Smooth muscle cell (in vitro differentiated cells): ENCODE measurements around the gene EGLN3. TPM values are rescaled to one million over a fixed set of nuclear protein-coding genes. Genes with fewer than 3 reads are reported as not detected.

Source experiments
- DNase-seq: peaks from one replicate; lab custom pipeline; 2025; ENCODE audit not compliant: unreplicated experiment; lab: John Stamatoyannopoulos, UW
- H2AFZ ChIP-seq: fragments of 200-600 bp; sonication (generic); 2 replicates; pipeline ENCODE4 v1.6.0; 2016; ENCODE audit warnings: antibody characterized with exemption, low read depth, mild to moderate bottlenecking
- H3F3A ChIP-seq: fragments of 200-600 bp; sonication (generic); 2 replicates; pipeline ENCODE4 v1.6.0; 2017; ENCODE audit warnings: antibody characterized with exemption, low read depth
- H3K27ac ChIP-seq: fragments of 200-600 bp; sonication (generic); 2 replicates; pipeline ENCODE4 v1.5.1; 2016; ENCODE audit warnings: low read depth, mild to moderate bottlenecking
- H3K27me3 ChIP-seq: fragments of 200-600 bp; sonication (generic); 2 replicates; pipeline ENCODE4 v1.6.1; 2016; ENCODE audit warnings: low read depth, mild to moderate bottlenecking
- H3K36me3 ChIP-seq: fragments of 200-600 bp; sonication (generic); 2 replicates; pipeline ENCODE4 v1.5.1; 2016; ENCODE audit warnings: low read depth
- H3K4me1 ChIP-seq: fragments of 200-600 bp; sonication (generic); 2 replicates; pipeline ENCODE4 v1.5.1; 2016; ENCODE audit warnings: low read depth
- H3K4me2 ChIP-seq: fragments of 200-600 bp; sonication (generic); 2 replicates; pipeline ENCODE4 v1.6.0; 2016; ENCODE audit warnings: mild to moderate bottlenecking
- H3K4me3 ChIP-seq: fragments of 200-600 bp; sonication (generic); 2 replicates; pipeline ENCODE4 v1.5.1; 2016; ENCODE audit warnings: mild to moderate bottlenecking
- H3K79me2 ChIP-seq: fragments of 200-600 bp; sonication (generic); 2 replicates; pipeline ENCODE4 v1.6.0; 2016; ENCODE audit warnings: low read depth, mild to moderate bottlenecking
- H3K9ac ChIP-seq: fragments of 200-600 bp; sonication (generic); 2 replicates; pipeline ENCODE4 v1.6.0; 2016; ENCODE audit warnings: low read depth
- H3K9me3 ChIP-seq: fragments of 200-600 bp; sonication (generic); replicated peaks from 2 replicates; pipeline ENCODE4 v1.5.1; 2016; ENCODE audit warnings: low read depth
- H4K20me1 ChIP-seq: fragments of 200-600 bp; sonication (generic); 2 replicates; pipeline ENCODE4 v1.6.0; 2016; ENCODE audit warnings: low read depth
- CTCF ChIP-seq: fragments of 200-600 bp; sonication (generic); IDR thresholded peaks from 2 replicates; pipeline ENCODE4 v1.5.1; 2017; ENCODE audit warnings: borderline replicate concordance, mild to moderate bottlenecking, antibody characterized with exemption; ENCODE audit not compliant: insufficient read depth, poor library complexity, severe bottlenecking
- WGBS: methylation state at CpG from one replicate; pipeline ENCODE4 v1.1.7; 2016; ENCODE audit warnings: low lambda C conversion rate; 5-methylcytosine and 5-hydroxymethylcytosine counted together
- polyA plus RNA-seq: library from polyadenylated mRNA; unstranded; fragments of >200 nt; fragmentation: Nextera tagmentation; extraction: Ambion mirVana; gene quantifications from 2 replicates; pipeline ENCODE4 v1.2.1, GENCODE V29; 2016
- total RNA-seq: library from RNA; depleted of rRNA; stranded (reverse); fragments of >200 nt; gene quantifications from 2 replicates; pipeline ENCODE4 v1.2.3, GENCODE V29; 2014

EGLN3 gene
- total and polyA plus RNA-seq, 2 experiments from 2014 or later, result 127 to 146 TPM

- H3K27me3 ChIP-seq, result no peaks in the 10 kb centered on the region
- no peak for TF ChIP-seq CTCF
- no peak overlapping the region for H3K4me3 ChIP-seq
- no peak overlapping the region for H3K4me2 ChIP-seq
- H2AFZ ChIP-seq, result no peak overlapping the region
- no peak for DNase-seq
- no peaks in the 10 kb centered on the region for H3F3A ChIP-seq
- H3K9ac ChIP-seq, result no peak overlapping the region
- H3K36me3 ChIP-seq, result no peaks in the 10 kb centered on the region
- no peak overlapping the region for H3K27ac ChIP-seq
- H4K20me1 ChIP-seq, result no peaks in the 10 kb centered on the region
- no peaks in the 10 kb centered on the region for H3K79me2 ChIP-seq
- no peaks in the 10 kb centered on the region for H3K4me1 ChIP-seq
- no peaks in the 10 kb centered on the region for H3K9me3 ChIP-seq
- 83% methylated on average over 2 of the region's 2 CpGs for WGBS
Observed at GRCh38 chr14:33884916-33885315, 66.0 kb downstream of the EGLN3 start.

- Histone ChIP-seq H3K9me3 (peaks cover 7% of the 10 kb centered on the region), H3K27ac (no peak overlapping the region), H3K9ac (no peak overlapping the region), H2AFZ (no peak overlapping the region), H3K27me3 (no peaks in the 10 kb centered on the region), H3K36me3 (peaks cover 9% of the 10 kb centered on the region), H3K4me3 (no peak overlapping the region), H4K20me1 (no peaks in the 10 kb centered on the region), H3K4me2 (no peak overlapping the region), H3F3A (no peaks in the 10 kb centered on the region), H3K79me2 (no peaks in the 10 kb centered on the region), H3K4me1 (no peaks in the 10 kb centered on the region)
- no peak for TF ChIP-seq CTCF
- WGBS, result 92% methylated on average over 1 of the region's 1 CpG
- no peak for DNase-seq
Observed at GRCh38 chr14:33880330-33880729, 70.5 kb downstream of the EGLN3 start.

GRCh38 chr14:33879684-33880286, 71.1 kb downstream of the EGLN3 start:
- 95% methylated on average over 3 of the region's 3 CpGs for WGBS
- Histone ChIP-seq H3K4me1 (no peaks in the 10 kb centered on the region), H3K9me3 (peaks cover 10% of the 10 kb centered on the region), H3K27me3 (no peaks in the 10 kb centered on the region), H3K36me3 (peaks cover 11% of the 10 kb centered on the region), H3K9ac (no peak overlapping the region), H3K27ac (no peak overlapping the region), H3K4me3 (no peak overlapping the region), H3F3A (no peaks in the 10 kb centered on the region), H3K79me2 (no peaks in the 10 kb centered on the region), H2AFZ (no peak overlapping the region), H4K20me1 (no peaks in the 10 kb centered on the region), H3K4me2 (no peak overlapping the region)
- no peak for DNase-seq
- TF ChIP-seq CTCF, result no peak

- no peaks in the 10 kb centered on the region for H3F3A ChIP-seq
- H3K4me1 ChIP-seq, result no peaks in the 10 kb centered on the region
- H3K27me3 ChIP-seq, result no peaks in the 10 kb centered on the region
- H3K9ac ChIP-seq, result no peak overlapping the region
- TF ChIP-seq CTCF, result no peak
- peaks cover 12% of the 10 kb centered on the region for H3K36me3 ChIP-seq
- H3K79me2 ChIP-seq, result no peaks in the 10 kb centered on the region
- no peak overlapping the region for H3K4me2 ChIP-seq
- no peak overlapping the region for H2AFZ ChIP-seq
- no peak overlapping the region for H3K27ac ChIP-seq
- no peaks in the 10 kb centered on the region for H4K20me1 ChIP-seq
- H3K4me3 ChIP-seq, result no peak overlapping the region
- 99% methylated on average over 2 of the region's 2 CpGs for WGBS
- DNase-seq, result no peak
- H3K9me3 ChIP-seq, result peaks cover 17% of the 10 kb centered on the region
Observed at GRCh38 chr14:33876274-33876673, 74.6 kb downstream of the EGLN3 start.
